GM23248 (cell line): ENCODE data around the gene TAF1B.

Source experiments
- EZH2 ChIP-seq: fragments of 200-600 bp; sonication (generic); IDR thresholded peaks from 2 replicates; pipeline ENCODE4 v1.6.1; 2018; ENCODE audit warnings: antibody characterized with exemption, mild to moderate bottlenecking; ENCODE audit not compliant: insufficient read depth, poor library complexity, severe bottlenecking
- EZH2phosphoT487 ChIP-seq: fragments of 200-600 bp; sonication (generic); IDR thresholded peaks from 2 replicates; pipeline ENCODE4 v1.6.1; 2018; ENCODE audit warnings: antibody characterized with exemption, moderate library complexity, mild to moderate bottlenecking, low read depth; ENCODE audit not compliant: insufficient read depth

DNA sequence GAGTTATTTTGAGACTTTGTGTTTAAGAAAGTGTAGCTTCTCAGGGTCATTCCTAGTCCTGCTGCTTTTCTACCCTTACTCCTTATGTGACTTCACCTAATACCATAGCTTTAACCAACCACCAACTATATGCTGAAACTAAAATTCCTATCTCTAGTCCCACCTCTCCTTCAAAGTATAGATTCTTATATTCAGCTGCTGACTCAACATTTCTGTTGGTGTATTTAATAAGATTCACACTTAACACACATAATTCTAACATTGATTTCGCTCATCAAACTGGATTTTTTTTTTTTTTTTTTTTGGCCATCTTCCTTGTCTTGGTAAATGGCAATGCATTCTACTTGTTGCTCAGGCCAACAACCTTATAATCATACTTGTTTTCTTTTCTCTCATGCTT lies 30.1 kb downstream of the TAF1B start:
- TF ChIP-seq EZH2: no peak
- TF ChIP-seq EZH2phosphoT487: no peak
